Measurements from ENCODE around the gene POLR2L.
A peak's percentile ranks its signal among the peaks of the same experiment; 100 is the strongest.

The POLR2L gene

GRCh38 chr11:808427-809286 is 33.7 kb downstream of the POLR2L start:
- DNase-seq, result peak; percentile 83

- peak; percentile 68 for DNase-seq
Observed at GRCh38 chr11:804599-804964, 37.7 kb downstream of the POLR2L start.

DNA sequence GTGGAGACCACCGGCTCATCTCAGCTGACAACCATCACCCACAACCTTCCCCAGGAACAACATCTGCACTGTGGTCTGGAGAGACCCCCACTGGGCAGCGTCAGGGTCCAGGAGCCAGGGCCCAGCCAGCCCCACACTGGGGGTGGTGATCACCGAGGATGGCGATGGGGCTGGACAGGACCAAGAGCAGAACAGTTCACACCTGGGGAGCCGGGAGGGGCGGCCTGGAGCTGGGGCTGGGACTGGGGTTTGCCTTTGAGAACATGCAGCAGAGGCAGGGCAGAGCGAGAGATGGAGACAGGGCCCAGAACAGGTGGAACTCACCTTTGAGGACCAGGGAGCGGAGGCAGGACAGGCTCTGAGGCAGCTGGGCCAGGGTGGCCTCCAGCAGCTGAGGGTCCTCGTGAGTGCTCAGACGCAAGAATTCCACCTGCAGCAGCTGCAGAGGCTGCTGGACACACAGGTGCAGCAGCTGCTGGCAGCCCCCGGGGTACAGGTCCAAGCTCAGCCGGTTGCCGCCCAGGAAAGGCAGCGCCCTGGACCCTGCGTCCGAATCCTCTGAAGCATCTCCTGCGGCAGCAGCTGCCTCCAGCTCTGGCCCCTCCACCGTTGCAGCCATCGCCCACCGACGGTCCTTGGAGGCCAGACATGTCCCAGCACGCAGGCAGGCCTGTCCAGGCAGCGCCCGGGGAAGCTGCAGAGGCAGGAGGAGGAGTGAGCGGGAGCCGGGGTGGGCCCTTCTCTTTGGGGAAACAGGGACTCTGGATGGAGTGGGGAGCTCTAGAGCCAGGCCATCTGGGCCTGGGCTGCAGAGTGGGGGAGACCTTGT is 38.3 kb downstream of the POLR2L start:
- peak; percentile 84 for DNase-seq

GRCh38 chr11:803467-803742 is 38.9 kb downstream of the POLR2L start:
- no peak for DNase-seq

GRCh38 chr11:802693-803466 is 39.4 kb downstream of the POLR2L start:
- DNase-seq, result no peak

GRCh38 chr11:802018-802617 is 40.2 kb downstream of the POLR2L start:
- DNase-seq, result no peak

GRCh38 chr11:801097-801780 is 41.1 kb downstream of the POLR2L start:
- no peak for DNase-seq

- no peak for DNase-seq
Observed at GRCh38 chr11:800473-800872, 41.9 kb downstream of the POLR2L start.

DNA sequence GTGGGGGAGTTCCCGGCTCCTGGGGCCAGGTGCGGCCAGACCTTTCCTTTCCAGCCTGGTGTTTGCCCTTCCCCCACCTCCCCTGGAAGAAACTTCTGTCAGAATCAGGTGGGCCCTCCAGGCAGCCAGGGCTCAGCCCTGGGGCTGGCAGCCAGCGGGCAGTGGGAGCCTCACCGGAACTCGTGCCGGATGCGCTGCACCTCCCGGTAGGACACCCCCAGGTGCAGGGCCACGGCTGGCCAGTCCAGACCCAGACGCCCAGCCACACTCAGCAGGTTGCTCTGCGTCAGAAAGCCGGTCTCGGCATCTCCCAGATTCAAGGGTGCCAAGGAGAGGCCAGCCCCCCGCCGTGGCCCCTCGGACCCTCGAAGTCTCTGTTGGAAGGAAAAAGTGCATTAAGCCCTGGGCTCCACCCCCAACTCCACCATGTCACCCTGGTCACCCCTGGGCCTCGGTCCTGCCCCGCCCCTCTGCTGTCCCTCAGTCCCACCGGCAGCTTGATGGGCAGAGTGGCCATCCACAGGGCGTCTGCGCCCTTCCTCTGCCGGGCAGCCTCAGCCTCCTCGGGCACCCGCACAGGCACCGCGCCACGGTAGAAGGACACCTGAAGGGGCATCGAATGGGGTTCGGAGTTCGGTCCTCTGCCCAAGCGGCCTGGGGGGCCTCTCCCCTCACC is 42.5 kb downstream of the POLR2L start:
- no peak for DNase-seq

DNA sequence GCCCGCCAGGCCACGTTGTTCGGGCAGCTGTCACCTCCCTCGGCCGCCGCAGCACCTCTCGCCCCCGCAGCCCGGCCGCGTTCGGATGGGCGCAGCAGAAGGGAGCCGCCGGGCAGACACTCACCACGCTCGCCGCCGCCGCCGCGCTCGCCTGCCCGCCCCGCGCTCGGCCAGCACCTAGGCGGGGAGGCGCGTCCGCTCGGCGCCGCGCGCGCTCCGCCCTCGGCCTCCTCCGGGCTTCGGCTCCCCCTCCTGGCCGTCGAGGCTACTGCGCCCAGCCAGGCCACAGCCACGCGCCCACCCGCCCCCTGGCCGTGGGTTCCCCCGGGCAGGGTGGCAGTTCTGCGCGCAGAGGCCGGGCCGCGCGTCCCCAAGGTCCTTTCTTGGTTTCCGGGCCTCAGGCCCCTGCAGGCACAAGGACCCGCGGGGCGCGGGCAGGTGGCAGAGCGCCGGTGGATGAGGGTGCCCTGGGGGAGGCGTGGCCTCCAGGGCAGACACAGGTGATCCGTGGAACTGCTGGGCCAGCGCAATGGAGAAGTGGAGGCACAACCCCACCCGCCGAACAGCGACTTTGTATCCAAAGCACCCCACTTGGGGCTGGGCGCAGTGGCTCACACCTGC is 44.1 kb downstream of the POLR2L start, which contains the start of gene SLC25A22:
Gene SLC25A22 (minus strand): TSS at position 189 of the 621 bp plus-strand sequence. CDS start 3,275 bp downstream, outside the sequence.
- DNase-seq, result peak; percentile 95

DNA sequence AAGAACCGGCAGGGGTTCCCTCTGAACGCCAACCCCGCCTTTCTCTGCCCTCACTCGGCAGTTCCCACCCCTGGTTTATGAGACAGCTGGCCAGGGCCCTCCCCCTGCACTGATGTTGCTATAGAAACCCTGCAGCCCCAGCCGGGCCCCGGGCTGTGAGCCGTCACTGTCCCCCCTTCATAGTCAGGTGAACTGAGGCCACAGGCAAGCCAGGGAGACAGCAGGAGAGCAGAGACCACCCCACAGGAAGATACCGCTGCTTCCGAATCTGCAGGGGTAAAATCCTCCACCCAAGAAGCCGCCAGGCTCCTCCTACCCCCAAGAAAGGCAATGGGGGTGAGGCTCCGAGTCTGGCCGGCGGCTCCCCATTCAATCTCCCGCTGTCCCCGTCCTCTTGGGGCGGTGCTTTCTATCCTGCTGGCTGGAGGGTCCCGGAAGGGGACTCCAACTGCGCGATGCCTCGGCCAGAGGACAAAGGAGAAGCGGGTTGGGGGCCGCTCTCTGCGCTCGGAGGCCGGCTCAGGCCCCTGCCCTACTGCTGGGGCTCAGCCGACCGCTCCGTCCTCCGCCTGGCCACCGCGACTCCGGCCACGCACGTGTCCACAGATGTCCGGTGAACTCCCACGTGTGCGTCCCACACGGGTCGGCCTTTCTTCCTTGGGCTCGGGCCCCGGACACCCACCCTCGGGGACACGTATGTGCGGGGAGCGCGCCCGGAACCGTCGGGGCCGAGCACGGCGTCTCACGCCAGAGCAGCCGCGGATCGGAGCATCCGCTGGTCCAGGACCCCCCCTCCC is 44.8 kb downstream of the POLR2L start:
- DNase-seq, result peak; percentile 91

DNA sequence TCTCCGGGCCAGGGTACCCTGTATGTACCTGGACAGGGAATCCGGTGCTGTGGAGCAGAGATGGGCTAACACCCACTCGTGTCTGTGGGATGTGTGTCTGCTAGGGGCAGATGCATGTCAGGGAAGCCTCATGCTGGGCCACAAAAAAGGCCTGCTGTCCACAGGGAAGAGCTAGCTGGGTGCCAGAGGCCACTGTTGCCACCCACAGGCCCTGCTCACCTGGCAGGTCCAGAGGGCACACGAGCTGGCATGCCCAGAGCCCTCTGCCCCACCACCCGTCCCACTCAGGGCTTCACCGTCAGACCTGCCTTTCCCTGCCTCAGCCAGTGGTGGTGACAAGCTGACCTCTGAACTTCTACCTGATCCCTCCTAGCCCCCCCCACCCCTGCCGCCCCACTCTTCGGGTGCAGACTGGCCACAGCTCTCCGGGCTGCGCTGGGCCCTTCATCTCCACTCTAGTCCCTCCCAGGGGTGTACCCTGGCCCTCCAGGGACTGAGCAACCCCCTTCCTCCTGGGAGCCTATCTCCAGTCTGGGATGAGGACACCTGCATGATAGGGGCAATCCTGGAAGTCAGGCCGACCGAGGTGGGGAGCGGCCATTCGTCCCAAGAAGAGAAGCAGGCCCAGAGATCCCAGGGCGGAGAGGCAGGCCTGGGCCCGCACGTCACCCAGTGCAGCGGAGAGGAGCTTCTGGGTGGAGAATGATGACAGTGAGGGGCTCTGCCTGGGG is 45.6 kb downstream of the POLR2L start:
- peak; percentile 66 for DNase-seq

DNA sequence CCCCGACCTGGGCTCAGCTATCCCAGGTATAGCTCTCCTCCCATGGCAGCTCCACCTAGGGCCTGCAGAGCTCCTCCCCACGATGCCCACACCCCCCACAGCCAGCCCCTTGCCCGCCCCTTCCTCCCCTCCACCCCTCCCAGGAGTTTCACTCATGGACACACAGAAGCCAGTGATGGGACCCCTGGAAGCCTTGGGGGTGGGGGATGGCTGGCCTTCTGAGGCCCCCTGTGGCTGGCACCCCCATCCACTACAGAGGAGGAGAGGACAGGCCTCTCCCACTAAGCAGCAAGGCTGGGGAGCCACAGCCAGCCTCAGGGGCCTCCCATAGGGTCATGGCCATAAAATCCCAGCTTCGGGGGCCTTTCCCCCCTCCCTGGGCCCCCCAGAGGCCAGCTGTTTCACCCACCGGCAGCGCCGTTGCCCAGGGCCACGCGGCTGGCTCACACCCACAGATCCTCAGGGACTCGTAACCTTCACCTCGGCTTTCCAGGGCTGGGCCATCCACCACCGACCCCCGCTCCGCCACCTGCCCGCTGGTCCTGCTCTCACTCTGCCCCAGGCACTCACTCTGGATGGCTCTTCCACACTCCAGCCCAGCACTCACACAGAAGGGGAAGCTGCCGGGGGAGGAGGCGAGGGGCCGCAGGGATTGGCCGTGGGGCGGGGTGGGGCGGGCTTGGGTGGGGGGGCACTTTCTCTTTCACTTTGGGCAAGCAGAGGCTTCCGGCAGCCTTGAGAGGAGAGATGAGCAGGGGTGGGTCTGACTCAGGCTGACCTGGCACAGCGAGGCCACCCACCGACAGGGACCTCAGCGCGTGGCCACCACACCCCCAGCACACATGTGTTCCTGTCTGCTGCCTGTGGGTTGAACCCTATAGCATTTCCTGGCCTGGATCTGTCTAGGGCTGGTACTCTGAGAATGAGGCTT is 46.4 kb downstream of the POLR2L start:
- peak; percentile 89 for DNase-seq

GRCh38 chr11:794766-795633 is 47.3 kb downstream of the POLR2L start:
- no peak for DNase-seq

GRCh38 chr11:794013-794765 is 48.1 kb downstream of the POLR2L start:
- DNase-seq, result no peak

DNA sequence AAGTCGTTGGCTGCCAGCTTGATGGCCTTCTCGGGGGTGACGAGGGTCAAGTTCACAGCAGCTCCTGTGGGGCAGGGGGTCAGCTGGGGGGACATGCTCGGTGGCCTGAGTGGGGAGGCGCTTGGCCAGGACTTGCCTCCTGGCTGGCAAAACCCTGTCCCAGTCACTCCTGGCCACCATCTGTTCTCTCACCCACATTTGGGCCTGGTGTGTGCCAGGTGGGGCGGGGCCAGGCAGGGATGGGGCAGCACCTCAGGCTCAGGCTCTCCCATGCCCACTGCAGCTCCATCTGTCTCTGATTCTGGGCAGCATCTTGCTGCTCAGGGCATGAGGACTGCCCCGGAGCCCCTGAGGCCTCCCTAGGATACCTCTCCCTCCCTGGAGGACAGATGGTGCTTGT is 48.8 kb downstream of the POLR2L start:
- DNase-seq, result no peak

DNA sequence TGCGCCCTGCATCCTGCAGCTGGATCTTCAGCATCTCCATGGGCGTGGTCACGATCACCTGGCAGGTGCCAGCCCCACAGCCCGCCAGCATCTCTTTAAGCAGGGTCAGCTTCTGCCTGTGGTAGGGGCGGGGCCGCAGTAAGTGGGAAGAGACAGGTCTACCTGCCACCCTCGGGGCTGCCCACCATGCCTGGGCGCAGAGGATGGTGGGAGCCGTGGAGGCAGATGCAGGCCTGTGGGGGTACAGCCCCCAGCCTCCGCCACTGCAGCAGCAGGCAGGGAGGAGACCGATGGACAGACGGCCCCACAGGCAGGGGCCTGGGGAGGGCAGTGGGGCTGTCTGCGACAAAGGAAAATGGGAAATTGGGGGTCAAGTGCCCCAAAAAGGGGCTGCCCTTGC is 49.5 kb downstream of the POLR2L start:
- no peak for DNase-seq

All from DMS53 (cell line).